ENCODE data around the gene TRIM46. TPM values are rescaled to one million over a fixed set of nuclear protein-coding genes. Genes with fewer than 3 reads are reported as not detected.

TRIM46 gene
- total and polyA plus RNA-seq, 9 of the 15 experiments (the other 6 are each of a cell fraction or from before 2014, with no cell fraction given): 0.05 to 0.60 (median 0.16) TPM; not detected in 3

- TF ChIP-seq, protein P1, sequence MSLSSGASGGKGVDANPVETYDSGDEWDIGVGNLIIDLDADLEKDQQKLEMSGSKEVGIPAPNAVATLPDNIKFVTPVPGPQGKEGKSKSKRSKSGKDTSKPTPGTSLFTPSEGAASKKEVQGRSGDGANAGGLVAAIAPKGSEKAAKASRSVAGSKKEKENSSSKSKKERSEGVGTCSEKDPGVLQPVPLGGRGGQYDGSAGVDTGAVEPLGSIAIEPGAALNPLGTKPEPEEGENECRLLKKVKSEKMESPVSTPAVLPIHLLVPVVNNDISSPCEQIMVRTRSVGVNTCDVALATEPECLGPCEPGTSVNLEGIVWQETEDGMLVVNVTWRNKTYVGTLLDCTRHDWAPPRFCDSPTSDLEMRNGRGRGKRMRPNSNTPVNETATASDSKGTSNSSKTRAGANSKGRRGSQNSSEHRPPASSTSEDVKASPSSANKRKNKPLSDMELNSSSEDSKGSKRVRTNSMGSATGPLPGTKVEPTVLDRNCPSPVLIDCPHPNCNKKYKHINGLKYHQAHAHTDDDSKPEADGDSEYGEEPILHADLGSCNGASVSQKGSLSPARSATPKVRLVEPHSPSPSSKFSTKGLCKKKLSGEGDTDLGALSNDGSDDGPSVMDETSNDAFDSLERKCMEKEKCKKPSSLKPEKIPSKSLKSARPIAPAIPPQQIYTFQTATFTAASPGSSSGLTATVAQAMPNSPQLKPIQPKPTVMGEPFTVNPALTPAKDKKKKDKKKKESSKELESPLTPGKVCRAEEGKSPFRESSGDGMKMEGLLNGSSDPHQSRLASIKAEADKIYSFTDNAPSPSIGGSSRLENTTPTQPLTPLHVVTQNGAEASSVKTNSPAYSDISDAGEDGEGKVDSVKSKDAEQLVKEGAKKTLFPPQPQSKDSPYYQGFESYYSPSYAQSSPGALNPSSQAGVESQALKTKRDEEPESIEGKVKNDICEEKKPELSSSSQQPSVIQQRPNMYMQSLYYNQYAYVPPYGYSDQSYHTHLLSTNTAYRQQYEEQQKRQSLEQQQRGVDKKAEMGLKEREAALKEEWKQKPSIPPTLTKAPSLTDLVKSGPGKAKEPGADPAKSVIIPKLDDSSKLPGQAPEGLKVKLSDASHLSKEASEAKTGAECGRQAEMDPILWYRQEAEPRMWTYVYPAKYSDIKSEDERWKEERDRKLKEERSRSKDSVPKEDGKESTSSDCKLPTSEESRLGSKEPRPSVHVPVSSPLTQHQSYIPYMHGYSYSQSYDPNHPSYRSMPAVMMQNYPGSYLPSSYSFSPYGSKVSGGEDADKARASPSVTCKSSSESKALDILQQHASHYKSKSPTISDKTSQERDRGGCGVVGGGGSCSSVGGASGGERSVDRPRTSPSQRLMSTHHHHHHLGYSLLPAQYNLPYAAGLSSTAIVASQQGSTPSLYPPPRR (CRISPR knock-in tag; IDR thresholded peaks at IDR 0.05; ENCODE audit: borderline replicate concordance): no peak
- TF ChIP-seq, protein P2, sequence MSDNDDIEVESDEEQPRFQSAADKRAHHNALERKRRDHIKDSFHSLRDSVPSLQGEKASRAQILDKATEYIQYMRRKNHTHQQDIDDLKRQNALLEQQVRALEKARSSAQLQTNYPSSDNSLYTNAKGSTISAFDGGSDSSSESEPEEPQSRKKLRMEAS (CRISPR knock-in tag; IDR thresholded peaks at IDR 0.05): no peak
- TF ChIP-seq ERF (CRISPR knock-in tag; IDR thresholded peaks at IDR 0.05) (no peak; the same call in 1 of the 2 replicates), ZFP1 (CRISPR knock-in tag; IDR thresholded peaks at IDR 0.05) (no peak), MAFF (IDR thresholded peaks at IDR 0.05; ENCODE audit: low read length) (no peak), MED1 (CRISPR knock-in tag; IDR thresholded peaks at IDR 0.05; ENCODE audit: borderline replicate concordance) (no peak), HMG20A (CRISPR knock-in tag; conservative IDR thresholded peaks at IDR 0.05) (no peak), THAP7 (CRISPR knock-in tag; IDR thresholded peaks at IDR 0.05) (peak; percentile 27; the same call in 1 of the 2 replicates), SRSF9 (IDR thresholded peaks at IDR 0.05; ENCODE audit: borderline replicate concordance, low read depth, low read length) (no peak), ZNF282 (CRISPR knock-in tag; IDR thresholded peaks at IDR 0.05) (0 out of 2 replicates have a peak, but pooled peaks have one; percentile 15), ZKSCAN8 (CRISPR knock-in tag; IDR thresholded peaks at IDR 0.05) (no peak), RBM14 (IDR thresholded peaks at IDR 0.05; ENCODE audit: borderline replicate concordance, insufficient read depth, low read depth, low read length) (no peak), TEAD1 (CRISPR knock-in tag; IDR thresholded peaks at IDR 0.05) (peak; percentile 5 to 31; a peak in 1 of 4 replicates), NEUROD1 (IDR thresholded peaks at IDR 0.05; ENCODE audit: borderline replicate concordance, low read depth, low read length, partially characterized antibody) (peak; percentile 15), SIN3B (IDR thresholded peaks at IDR 0.05; ENCODE audit: low read depth) (peak; percentile 75; the same call in 1 of the 2 replicates), XRCC3 (IDR thresholded peaks at IDR 0.05) (no peak), ATF2 (CRISPR knock-in tag; IDR thresholded peaks at IDR 0.05) (no peak), CBX3 (IDR thresholded peaks at IDR 0.05; ENCODE audit: borderline replicate concordance in 1 of 2, low read length in 2 of 2) (no peak)
- TF ChIP-seq, protein P3, sequence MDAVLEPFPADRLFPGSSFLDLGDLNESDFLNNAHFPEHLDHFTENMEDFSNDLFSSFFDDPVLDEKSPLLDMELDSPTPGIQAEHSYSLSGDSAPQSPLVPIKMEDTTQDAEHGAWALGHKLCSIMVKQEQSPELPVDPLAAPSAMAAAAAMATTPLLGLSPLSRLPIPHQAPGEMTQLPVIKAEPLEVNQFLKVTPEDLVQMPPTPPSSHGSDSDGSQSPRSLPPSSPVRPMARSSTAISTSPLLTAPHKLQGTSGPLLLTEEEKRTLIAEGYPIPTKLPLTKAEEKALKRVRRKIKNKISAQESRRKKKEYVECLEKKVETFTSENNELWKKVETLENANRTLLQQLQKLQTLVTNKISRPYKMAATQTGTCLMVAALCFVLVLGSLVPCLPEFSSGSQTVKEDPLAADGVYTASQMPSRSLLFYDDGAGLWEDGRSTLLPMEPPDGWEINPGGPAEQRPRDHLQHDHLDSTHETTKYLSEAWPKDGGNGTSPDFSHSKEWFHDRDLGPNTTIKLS (IDR thresholded peaks at IDR 0.05; ENCODE audit: borderline replicate concordance, low read depth): peak; percentile 89
These were observed 33.6 kb upstream of the TRIM46 start, which contains the start of gene DPM3 (continued) for GRCh38 chr1:155139895-155140629.
